Urothelium cell line (cell line): ENCODE data around the gene ANKDD1A.
A peak's percentile ranks its signal among the peaks of the same experiment; 100 is the strongest.

Source experiments
- DNase-seq: peaks from one replicate; pipeline ENCODE4 v3.0.0; 2011; ENCODE audit warnings: low spot score, mixed read lengths
- FAIRE-seq: peaks from 2 replicates; lab custom pipeline; 2011; peaks lifted over from hg19 to GRCh38; lab: Jason Lieb, UNC

Gene ANKDD1A

DNA sequence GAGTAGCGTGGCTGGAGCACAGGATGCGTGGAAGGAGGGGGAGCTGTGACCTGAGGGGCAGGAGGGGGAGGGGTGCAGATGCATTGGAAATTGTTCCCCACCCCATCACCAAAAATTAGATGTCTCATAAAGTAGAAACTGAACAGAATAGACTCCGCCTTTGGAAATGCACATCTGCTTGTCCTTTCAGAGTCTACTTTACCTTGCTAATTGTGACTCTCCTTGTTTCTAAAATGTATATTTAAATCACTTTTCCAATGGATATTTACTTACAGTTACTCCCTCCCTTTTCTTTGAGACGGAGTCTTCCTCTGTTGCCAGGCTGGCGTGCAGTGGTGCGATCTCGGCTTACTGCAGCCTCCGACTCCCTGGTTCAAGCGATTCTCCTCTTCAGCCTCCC is 47.4 kb downstream of the ANKDD1A start:
- DNase-seq (no peak), FAIRE-seq (no peak)

GRCh38 chr15:64960153-64960552 is 48.5 kb downstream of the ANKDD1A start:
- no peak for FAIRE-seq
- DNase-seq, result no peak

GRCh38 chr15:64961013-64961412 is 49.3 kb downstream of the ANKDD1A start:
- FAIRE-seq, result no peak
- no peak for DNase-seq

GRCh38 chr15:64969401-64969800 is 57.7 kb downstream of the ANKDD1A start:
- FAIRE-seq (no peak), DNase-seq (no peak)

DNA sequence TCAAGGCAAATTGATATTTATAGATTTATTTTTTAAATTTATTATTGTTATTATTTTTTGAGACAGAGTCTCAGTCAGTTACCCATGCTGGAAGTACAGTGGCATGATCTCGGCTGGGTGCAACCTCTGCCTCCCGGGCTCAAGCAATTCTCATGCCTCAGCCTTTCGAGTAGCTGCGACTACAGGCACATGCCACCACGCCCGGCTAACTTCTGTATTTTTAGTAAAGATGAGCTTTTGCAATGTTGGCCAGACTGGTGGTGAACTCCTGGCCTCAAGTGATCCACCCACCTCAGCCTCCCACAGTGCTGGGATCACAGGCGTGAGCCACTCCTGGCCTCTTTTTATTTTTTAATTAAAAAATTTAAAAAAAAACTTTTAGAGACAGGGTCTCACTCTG is 59.0 kb downstream of the ANKDD1A start:
- FAIRE-seq (no peak), DNase-seq (no peak)

DNA sequence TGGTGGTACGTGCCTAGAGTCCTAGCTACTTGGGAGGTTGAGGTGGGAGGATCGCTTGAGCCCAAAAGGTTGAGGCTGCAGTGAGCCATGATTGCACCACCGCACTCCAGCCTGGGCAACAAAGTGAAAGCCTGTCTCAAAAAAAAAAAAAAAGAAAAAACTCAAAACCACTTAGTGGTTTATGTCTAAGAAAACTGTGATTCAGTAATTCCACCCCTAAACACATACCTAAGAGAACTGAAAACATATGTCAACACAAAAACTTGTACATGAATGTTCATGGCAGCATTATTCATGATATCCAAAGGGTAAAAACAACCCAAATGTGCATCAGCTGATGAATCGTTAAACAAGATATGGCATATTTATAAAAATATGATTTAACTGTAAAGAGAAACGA is 63.7 kb downstream of the ANKDD1A start:
- DNase-seq (no peak), FAIRE-seq (no peak)

DNA sequence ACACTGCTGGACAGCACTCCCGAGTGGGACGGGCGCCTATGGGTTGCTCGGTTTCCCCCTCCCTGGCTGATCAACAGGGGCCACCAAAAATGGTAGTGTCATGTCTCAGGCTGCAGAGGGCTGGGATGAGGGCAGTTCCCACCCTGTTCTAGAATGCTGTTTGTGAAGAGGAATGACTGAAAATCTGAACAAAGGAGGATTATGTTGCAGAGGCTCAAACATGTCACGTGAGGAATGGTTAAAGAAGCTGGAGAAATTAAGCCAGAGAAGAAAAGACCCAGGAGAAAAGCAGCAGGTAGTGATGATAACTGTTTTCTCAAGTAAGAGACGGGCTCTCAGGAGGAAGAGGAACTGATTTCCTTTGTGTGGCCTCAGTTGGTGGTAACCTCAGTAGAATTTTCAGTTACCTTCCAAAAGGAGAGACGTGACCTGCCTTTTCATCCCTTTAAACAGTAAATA is 67.6 kb downstream of the ANKDD1A start:
- no peak for FAIRE-seq
- DNase-seq, result no peak

- DNase-seq (no peak), FAIRE-seq (no peak)
These were observed 70.2 kb downstream of the ANKDD1A start for GRCh38 chr15:64981812-64982431.

DNA sequence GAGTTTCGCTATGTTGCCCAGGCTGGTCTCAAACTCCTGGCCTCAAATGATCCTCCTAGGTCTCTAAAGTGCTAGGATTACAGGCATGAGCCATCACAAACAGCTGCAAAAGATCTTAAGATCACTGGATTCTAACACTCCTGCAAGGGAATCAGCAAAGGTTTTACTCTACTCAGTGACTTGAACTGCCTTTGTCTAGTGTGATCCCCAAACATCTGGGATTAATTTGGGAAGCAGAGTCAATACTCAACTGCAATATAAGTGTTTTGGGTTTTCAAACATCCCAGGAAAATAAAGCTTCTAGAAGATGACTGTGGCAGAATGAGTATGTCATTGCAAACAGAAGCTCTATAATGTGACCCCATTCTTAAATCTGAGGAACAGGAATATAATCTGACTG is 70.8 kb downstream of the ANKDD1A start:
- FAIRE-seq (no peak), DNase-seq (no peak)

- no peak for FAIRE-seq
- no peak for DNase-seq
These were observed 73.8 kb downstream of the ANKDD1A start for GRCh38 chr15:64985366-64986033.

GRCh38 chr15:64987136-64987535 is 75.4 kb downstream of the ANKDD1A start:
- no peak for FAIRE-seq
- no peak for DNase-seq

DNA sequence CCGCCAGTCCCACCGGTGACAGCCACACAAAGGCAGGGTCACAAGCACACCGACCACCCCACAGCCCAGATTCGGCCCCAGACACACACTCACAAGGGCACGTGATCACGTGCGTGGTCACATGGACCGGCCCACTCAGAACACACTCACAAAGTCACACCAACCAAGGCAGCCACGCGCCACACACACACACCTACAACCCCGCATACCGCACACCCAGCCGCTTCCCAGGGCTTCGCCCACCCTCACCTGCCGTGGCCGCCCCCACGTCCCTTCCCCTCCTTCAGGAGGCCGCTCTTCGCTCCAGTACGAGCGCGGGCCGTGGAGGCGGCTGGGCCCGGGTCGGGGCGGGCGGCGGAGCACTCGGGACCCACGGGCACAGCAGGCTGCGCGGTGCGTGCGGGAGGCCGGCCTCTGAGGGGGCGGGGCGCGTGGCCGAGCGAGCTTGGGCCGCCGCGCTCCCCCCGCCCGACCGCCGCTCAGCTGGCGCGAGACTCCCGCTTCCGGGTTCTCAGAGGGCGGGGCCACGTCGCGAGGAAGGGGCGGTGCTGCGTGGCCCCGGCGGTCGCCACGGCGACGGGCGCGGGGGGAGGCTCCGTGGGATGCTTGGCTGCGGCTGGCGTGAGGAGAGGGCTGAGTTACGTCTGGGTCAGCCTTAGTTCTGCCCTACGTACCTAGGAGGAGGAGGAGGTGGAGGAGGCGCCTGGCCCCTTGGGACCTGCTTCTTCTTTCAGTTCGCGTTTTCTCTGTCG is 77.9 kb downstream of the ANKDD1A start, which contains the start of gene SPG21:
TSS of gene SPG21 (minus strand) at position 499 of the 752 bp plus-strand sequence. CDS start 6,345 bp downstream, outside the sequence.
- FAIRE-seq (peak; percentile 94), DNase-seq (peak; percentile 99)

GRCh38 chr15:64990168-64990470 is 78.4 kb downstream of the ANKDD1A start:
- DNase-seq (no peak), FAIRE-seq (no peak)

DNA sequence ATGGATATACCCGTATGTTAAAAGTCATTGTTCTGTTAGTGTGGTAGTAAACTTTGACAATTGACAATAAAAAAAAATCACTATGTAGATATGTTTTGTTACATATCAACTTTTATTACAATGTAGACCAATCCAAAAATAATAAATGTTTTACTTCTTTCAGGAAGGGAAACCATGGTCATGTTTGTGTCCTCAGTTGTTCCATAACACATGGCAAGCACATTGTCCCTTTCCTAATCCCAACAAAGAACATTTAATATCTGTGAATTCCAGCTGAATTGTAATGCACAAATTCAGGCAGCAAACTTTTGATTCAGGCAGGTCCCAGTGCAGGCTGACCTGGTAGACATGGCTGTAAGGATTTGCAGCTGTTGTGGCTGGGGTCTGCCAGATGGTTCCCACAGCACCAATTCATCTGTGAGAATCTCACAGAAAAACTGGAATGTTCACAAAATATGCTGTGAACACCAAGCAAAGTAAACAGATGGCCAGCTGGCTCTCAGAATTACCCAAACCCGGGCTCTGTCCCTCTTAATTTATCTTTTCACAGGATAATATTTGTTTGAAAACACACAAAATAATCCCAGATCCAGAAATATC is 79.9 kb downstream of the ANKDD1A start:
- DNase-seq (no peak), FAIRE-seq (no peak)

- FAIRE-seq, result no peak
- DNase-seq, result no peak
These were observed 81.6 kb downstream of the ANKDD1A start for GRCh38 chr15:64993290-64993689.

- no peak for DNase-seq
- FAIRE-seq, result no peak
These were observed 85.4 kb downstream of the ANKDD1A start for GRCh38 chr15:64997066-64997465.

DNA sequence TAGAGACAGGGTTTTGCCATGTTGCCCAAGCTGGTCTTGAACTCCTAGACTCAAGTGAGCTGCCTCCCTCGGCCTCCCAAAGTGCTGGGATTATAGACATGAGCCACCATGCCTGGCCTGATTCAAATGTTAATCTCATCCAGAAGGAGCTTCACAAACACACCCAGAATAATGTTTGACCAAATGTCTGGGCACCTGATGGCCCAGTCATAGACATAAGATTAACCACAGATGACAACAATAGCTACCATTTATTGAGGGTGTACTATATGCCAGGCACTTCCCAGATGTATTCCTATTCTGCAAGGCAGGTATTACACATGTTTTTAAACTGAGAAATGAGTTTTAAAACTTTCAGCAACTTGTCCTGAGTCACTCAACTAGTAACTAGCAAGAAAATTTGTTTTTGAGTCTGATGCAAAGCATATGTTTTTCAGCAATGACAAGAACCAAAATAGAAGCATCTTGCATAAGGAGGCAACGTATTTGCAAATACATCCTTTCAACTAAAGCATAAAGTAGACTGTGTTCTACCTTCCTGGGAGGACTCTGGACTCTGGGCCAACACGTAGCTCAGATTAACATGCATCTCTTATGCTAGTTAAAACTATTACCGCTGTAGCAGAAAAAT is 86.2 kb downstream of the ANKDD1A start:
- FAIRE-seq (no peak), DNase-seq (no peak)

DNA sequence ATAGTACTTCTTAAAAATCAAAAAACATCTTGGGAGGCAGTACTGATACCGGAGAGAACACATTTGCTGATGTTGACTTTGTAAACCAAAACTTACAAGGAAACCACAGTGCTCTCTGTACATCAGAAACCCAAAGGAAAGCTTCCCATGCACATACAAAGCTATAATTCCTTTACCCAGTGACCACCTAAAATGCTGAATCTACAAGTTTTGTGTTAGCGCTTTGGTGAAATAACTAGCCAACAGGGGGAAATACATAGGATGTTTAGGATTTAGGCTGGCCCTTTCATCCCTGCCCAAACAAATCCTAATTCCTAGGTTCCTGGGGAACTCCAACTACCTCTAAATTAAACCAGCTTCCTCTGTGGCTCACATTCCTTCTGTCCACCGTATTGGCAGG is 93.3 kb downstream of the ANKDD1A start:
- FAIRE-seq, result no peak
- no peak for DNase-seq

GRCh38 chr15:65006876-65007275 is 95.2 kb downstream of the ANKDD1A start:
- no peak for FAIRE-seq
- no peak for DNase-seq
